NB4 (cell line): Measurements from ENCODE around the gene TRPC6.

ENCODE experiments used
- CTCF ChIP-seq: IDR thresholded peaks from one replicate; pipeline ENCODE4 v1.5.1; 2012; ENCODE audit warnings: low read depth, low read length
- MAX ChIP-seq: IDR thresholded peaks from 2 replicates; pipeline ENCODE4 v1.6.1; 2011; ENCODE audit warnings: low read depth, low read length
- MYC ChIP-seq: IDR thresholded peaks from 2 replicates; pipeline ENCODE4 v1.6.1; 2011; ENCODE audit warnings: low read depth, low read length
- POLR2A ChIP-seq: IDR thresholded peaks from 2 replicates; pipeline ENCODE4 v1.6.1; 2011; ENCODE audit warnings: mild to moderate bottlenecking; ENCODE audit not compliant: insufficient read length; ENCODE audit errors: extremely low read depth

- TF ChIP-seq CTCF: peak; percentile 33
- no peak for TF ChIP-seq POLR2A
- no peak for TF ChIP-seq MYC
- no peak for TF ChIP-seq MAX
These were observed 154.9 kb downstream of the TRPC6 start for GRCh38 chr11:101428918-101429317.
